Omental fat pad (tissue), 4 donors: ENCODE measurements around the gene ZNF511. TPM values are rescaled to one million over a fixed set of nuclear protein-coding genes. Genes with fewer than 3 reads are reported as not detected.

Source experiments
- ATAC-seq: fragments of 150-250 bp; one replicate; pipeline ENCODE4 v1.9.1; 2016; ENCODE audit warnings: mild to moderate bottlenecking, moderate library complexity; ENCODE audit not compliant: low FRiP score
- DNase-seq: peaks from one replicate; pipeline ENCODE4 v3.0.0-alpha.2; 2019; ENCODE audit warnings: low spot score
- CTCF ChIP-seq, 3 donors: fragments of 450-650 bp; IDR thresholded peaks; one replicate each; pipeline ENCODE4 v1.5.1; 2016 to 2017; ENCODE audit warnings: antibody characterized with exemption in 3 of 3, mild to moderate bottlenecking in 3 of 3, moderate library complexity in 2 of 3
- total RNA-seq, 4 donors: library from RNA; depleted of rRNA; stranded (reverse); fragments of >200 nt; gene quantifications; one replicate each; pipeline ENCODE4 v1.1.0, GENCODE V29; 2016

The ZNF511 gene
- total RNA-seq, 4 donors from 2014 or later = 19.3 to 40.2 (median 23.3) TPM

GRCh38 chr10:133336577-133337369 lies 28.1 kb downstream of the ZNF511 start, which contains the start of gene CALY:
Gene CALY, minus strand, starts transcription at chr10:133336896. Its CDS starts 7,907 bp downstream, at chr10:133328989.
- TF ChIP-seq CTCF (IDR thresholded peaks at IDR 0.05) = no peak
- no peak for DNase-seq
- peak; percentile 5 for ATAC-seq

- TF ChIP-seq CTCF (IDR thresholded peaks at IDR 0.05) = no peak
- ATAC-seq = no peak
- DNase-seq = no peak
Observed at GRCh38 chr10:133337370-133337725, 28.6 kb downstream of the ZNF511 start.

- DNase-seq (no peak), ATAC-seq (no peak)
- no peak for TF ChIP-seq CTCF (IDR thresholded peaks at IDR 0.05)
Observed at GRCh38 chr10:133338080-133339071, 29.7 kb downstream of the ZNF511 start.

- ATAC-seq (no peak), DNase-seq (no peak)
Observed at GRCh38 chr10:133339708-133340380, 31.1 kb downstream of the ZNF511 start.

GRCh38 chr10:133341983-133342382 lies 33.3 kb downstream of the ZNF511 start:
- ATAC-seq (no peak), DNase-seq (no peak)
- TF ChIP-seq CTCF (IDR thresholded peaks at IDR 0.05) = no peak

More at GRCh38 chr10:133339708-133340380, 31.1 kb downstream of the ZNF511 start:
- TF ChIP-seq CTCF (IDR thresholded peaks at IDR 0.05) = no peak

GRCh38 chr10:133342942-133343341 lies 34.2 kb downstream of the ZNF511 start:
- no peak for TF ChIP-seq CTCF (IDR thresholded peaks at IDR 0.05)
- ATAC-seq = no peak
- no peak for DNase-seq
